GM23248 (cell line): ENCODE data around the gene MMP17. TPM values are rescaled to one million over a fixed set of nuclear protein-coding genes. Genes with fewer than 3 reads are reported as not detected.

Experiments
- DNase-seq: peaks from one replicate; pipeline ENCODE4 v3.0.0-alpha.2; 2015
- H2AFZ ChIP-seq: fragments of 200-600 bp; sonication (generic); 2 replicates; pipeline ENCODE4 v1.6.1; 2016; ENCODE audit warnings: antibody characterized with exemption
- H3F3A ChIP-seq: fragments of 200-600 bp; sonication (generic); 2 replicates; pipeline ENCODE4 v1.6.1; 2016; ENCODE audit warnings: mild to moderate bottlenecking, antibody characterized with exemption, mixed run types; ENCODE audit not compliant: insufficient read depth
- H3K27ac ChIP-seq: fragments of 200-600 bp; sonication (generic); 2 replicates; pipeline ENCODE4 v1.5.1; 2016; ENCODE audit warnings: mild to moderate bottlenecking
- H3K27me3 ChIP-seq: fragments of 200-600 bp; sonication (generic); replicated peaks from 2 replicates; pipeline ENCODE4 v1.6.1; 2016; ENCODE audit warnings: mild to moderate bottlenecking; ENCODE audit not compliant: insufficient read depth
- H3K36me3 ChIP-seq: fragments of 200-600 bp; sonication (generic); 2 replicates; pipeline ENCODE4 v1.6.1; 2016; ENCODE audit warnings: low read depth, mild to moderate bottlenecking
- H3K4me1 ChIP-seq: fragments of 200-600 bp; sonication (generic); 2 replicates; pipeline ENCODE4 v1.6.1; 2016; ENCODE audit warnings: mild to moderate bottlenecking; ENCODE audit not compliant: insufficient read depth
- H3K4me2 ChIP-seq: fragments of 200-600 bp; sonication (generic); one replicate; pipeline ENCODE4 v1.6.1; 2016; ENCODE audit warnings: mild to moderate bottlenecking; ENCODE audit not compliant: unreplicated experiment
- H3K4me3 ChIP-seq: fragments of 200-600 bp; sonication (generic); 2 replicates; pipeline ENCODE4 v1.5.1; 2016; ENCODE audit warnings: mild to moderate bottlenecking
- H3K79me2 ChIP-seq: fragments of 200-600 bp; sonication (generic); 2 replicates; pipeline ENCODE4 v1.6.1; 2016; ENCODE audit warnings: mild to moderate bottlenecking; ENCODE audit not compliant: insufficient read depth
- H3K9ac ChIP-seq: fragments of 200-600 bp; sonication (generic); 2 replicates; pipeline ENCODE4 v1.6.1; 2016; ENCODE audit warnings: mild to moderate bottlenecking
- H3K9me2 ChIP-seq: fragments of 200-600 bp; sonication (generic); 2 replicates; pipeline ENCODE4 v1.6.1; 2016; ENCODE audit warnings: mixed run types, mild to moderate bottlenecking, moderate library complexity; ENCODE audit not compliant: insufficient read depth
- H3K9me3 ChIP-seq: fragments of 200-600 bp; sonication (generic); one replicate; pipeline ENCODE4 v1.6.1; 2017; ENCODE audit warnings: low read depth
- H4K20me1 ChIP-seq: fragments of 200-600 bp; sonication (generic); 2 replicates; pipeline ENCODE4 v1.6.0; 2016; ENCODE audit not compliant: insufficient read depth
- EZH2 ChIP-seq: fragments of 200-600 bp; sonication (generic); IDR thresholded peaks from 2 replicates; pipeline ENCODE4 v1.6.1; 2018; ENCODE audit warnings: antibody characterized with exemption, mild to moderate bottlenecking; ENCODE audit not compliant: insufficient read depth, poor library complexity, severe bottlenecking
- EZH2phosphoT487 ChIP-seq: fragments of 200-600 bp; sonication (generic); IDR thresholded peaks from 2 replicates; pipeline ENCODE4 v1.6.1; 2018; ENCODE audit warnings: antibody characterized with exemption, moderate library complexity, mild to moderate bottlenecking, low read depth; ENCODE audit not compliant: insufficient read depth
- WGBS, 2 experiments: methylation state at CpG; one replicate each; pipeline ENCODE4 v1.1.6; 2015 to 2017; ENCODE audit warnings: low lambda C conversion rate in 2 of 2, low coverage in 1 of 2; ENCODE audit errors: missing lambda C conversion rate in 2 of 2; 5-methylcytosine and 5-hydroxymethylcytosine counted together
- in situ Hi-C: fragments of 300-500 bp; cut with MboI; formaldehyde crosslinking; loops from 2 replicates; pipeline ENCODE4 v1.15.0; 2020
- polyA plus RNA-seq: library from polyadenylated mRNA; unstranded; fragments of >200 nt; fragmentation: Nextera tagmentation; extraction: Ambion mirVana; gene quantifications from 2 replicates; pipeline ENCODE4 v1.2.1, GENCODE V29; 2016
- total RNA-seq: library from RNA; depleted of rRNA; stranded (reverse); fragments of >200 nt; shearing (Covaris generic); gene quantifications from 2 replicates; pipeline ENCODE4 v1.2.3, GENCODE V29; 2014

MMP17 gene
- total and polyA plus RNA-seq, 2 experiments from 2014 or later = 10.1 to 52.1 TPM

DNA sequence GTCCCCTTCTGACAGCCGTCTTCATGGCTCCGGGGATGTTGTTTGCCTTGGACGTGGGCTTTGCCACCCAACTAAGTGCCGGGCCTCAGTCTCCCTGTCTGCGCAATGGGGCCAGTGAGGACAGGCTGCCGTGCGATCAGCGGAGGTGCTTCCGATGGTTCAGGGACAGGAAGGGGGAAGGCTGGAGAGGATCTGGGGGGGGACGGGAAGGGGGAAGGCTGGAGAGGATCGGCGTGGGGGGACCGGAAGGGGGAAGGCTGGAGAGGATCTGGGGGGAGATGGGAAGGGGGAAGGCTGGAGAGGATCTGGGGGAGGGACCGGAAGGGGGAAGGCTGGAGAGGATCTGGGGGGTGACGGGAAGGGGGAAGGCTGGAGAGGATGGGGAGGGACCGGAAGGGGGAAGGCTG, 3.4 kb downstream of the MMP17 start:
- in situ Hi-C loops = no loop called here

DNA sequence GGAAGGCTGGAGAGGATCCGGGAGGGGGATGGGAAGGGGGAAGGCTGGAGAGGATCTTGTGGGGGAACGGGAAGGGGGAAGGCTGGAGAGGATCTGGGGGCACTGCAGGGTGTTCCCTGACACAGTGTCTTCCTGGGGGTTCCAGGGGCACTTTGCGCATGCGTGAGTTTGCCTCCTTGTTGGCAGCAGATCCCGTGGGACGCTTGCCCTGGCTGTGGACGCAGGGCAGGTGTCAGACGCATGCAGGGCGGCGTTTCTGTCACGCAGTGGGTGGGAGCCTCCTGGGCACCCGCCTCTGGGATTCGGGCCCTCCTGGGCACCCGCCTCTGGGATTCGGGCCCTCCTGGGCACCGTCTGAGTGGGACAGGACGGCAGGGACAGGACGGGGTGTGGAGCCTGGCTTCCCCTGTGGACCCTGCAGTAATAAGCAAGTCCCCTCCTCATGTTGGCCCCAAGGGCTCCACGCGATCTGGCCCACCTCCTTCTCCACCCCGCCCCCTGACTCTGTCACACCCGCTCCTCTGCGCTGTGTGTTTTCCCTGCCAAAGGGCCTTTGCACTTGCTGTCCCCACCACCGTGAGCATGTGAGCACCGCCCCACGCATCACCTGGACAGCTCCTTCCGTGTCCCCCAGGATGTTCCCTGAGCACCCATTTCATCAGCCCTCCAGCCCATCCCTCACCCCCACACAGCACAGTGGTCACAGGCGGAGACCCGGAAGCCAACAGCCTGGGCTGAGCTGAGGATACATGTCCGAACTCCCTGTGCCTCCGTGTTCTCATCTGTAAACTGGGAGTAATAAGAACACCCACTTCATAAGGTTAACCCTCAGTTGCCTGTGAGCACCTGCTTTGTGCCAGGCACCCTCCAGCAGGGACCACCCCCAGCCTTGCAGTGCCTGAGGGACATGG, 4.4 kb downstream of the MMP17 start:
- peak overlapping the region; percentile 61 for H3K9ac ChIP-seq
- no peaks in the 10 kb centered on the region for H3K27me3 ChIP-seq
- WGBS, 2 experiments = 8 to 11% methylated on average over 24 to 30 of the region's 31 CpGs
- peak overlapping the region; percentile 74 for H3K4me3 ChIP-seq
- DNase-seq = peak; percentile 92
- no peaks in the 10 kb centered on the region for H3K9me2 ChIP-seq
- H3K36me3 ChIP-seq = no peaks in the 10 kb centered on the region
- H4K20me1 ChIP-seq = no peaks in the 10 kb centered on the region
- no peaks in the 10 kb centered on the region for H3K4me1 ChIP-seq
- in situ Hi-C loops = no loop called here
- peak overlapping the region; percentile 83 for H3K4me2 ChIP-seq
- H3K27ac ChIP-seq = peak overlapping the region; percentile 45
- H3K9me3 ChIP-seq = no peaks in the 10 kb centered on the region
- TF ChIP-seq EZH2phosphoT487 (no peak), EZH2 (no peak)
- peaks cover 10% of the 10 kb centered on the region; the same call in 1 of the 2 replicates for H3F3A ChIP-seq
- H2AFZ ChIP-seq = no peak overlapping the region
- peaks cover 28% of the 10 kb centered on the region for H3K79me2 ChIP-seq

More for the DNA sequence above, 3.4 kb downstream of the MMP17 start:
- Histone ChIP-seq H2AFZ (peak overlapping the region; percentile 63), H4K20me1 (no peaks in the 10 kb centered on the region), H3K36me3 (no peaks in the 10 kb centered on the region), H3K4me1 (no peaks in the 10 kb centered on the region), H3K27me3 (no peaks in the 10 kb centered on the region), H3K9me2 (no peaks in the 10 kb centered on the region), H3K4me3 (peak overlapping the region; percentile 74), H3K79me2 (peaks cover 28% of the 10 kb centered on the region), H3K9me3 (no peaks in the 10 kb centered on the region), H3K27ac (peak overlapping the region; percentile 74), H3F3A (peaks cover 10% of the 10 kb centered on the region; the same call in 1 of the 2 replicates), H3K4me2 (peak overlapping the region; percentile 80), H3K9ac (peak overlapping the region; percentile 73)
- TF ChIP-seq EZH2phosphoT487 (no peak), EZH2 (no peak)
- DNase-seq = peak; percentile 85
- WGBS, 2 experiments = 2% methylated on average over 9 to 16 of the region's 16 CpGs

DNA sequence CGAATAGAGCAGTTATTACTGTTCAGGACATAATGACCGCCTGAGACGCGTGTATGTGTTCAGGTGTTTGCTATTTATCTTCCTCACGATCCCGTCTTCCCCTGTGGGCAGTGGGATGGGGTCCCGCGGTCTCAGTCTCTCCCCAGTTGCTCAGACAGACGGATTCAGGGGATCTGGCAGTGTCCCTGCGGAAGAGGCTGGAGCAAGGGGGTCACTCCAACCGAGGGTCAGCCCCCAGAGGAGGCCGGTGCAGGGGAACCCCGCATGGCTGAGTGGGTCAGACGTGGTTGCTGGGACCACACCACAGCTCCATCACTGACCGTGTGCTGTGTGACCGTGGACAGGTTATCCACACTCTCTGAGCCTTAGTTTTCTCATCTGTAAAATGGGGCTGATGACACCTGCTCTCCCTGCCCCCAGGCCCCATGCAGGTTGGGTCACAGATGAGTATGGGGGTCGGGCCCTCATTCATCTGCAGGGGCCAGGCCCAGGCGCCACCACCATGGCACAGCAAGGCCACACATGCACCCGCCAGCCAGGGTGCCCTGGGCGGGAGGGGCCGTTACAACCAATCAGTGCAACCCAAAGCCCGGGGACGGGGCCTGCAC, 5.2 kb downstream of the MMP17 start:
- Histone ChIP-seq H4K20me1 (no peaks in the 10 kb centered on the region), H2AFZ (no peak overlapping the region), H3K79me2 (peaks cover 28% of the 10 kb centered on the region), H3K9ac (no peak overlapping the region), H3F3A (peaks cover 10% of the 10 kb centered on the region; the same call in 1 of the 2 replicates), H3K4me3 (no peak overlapping the region), H3K36me3 (no peaks in the 10 kb centered on the region), H3K27me3 (no peaks in the 10 kb centered on the region), H3K4me2 (no peak overlapping the region), H3K9me3 (no peaks in the 10 kb centered on the region), H3K9me2 (no peaks in the 10 kb centered on the region), H3K4me1 (no peaks in the 10 kb centered on the region), H3K27ac (no peak overlapping the region)
- WGBS, 2 experiments = 79 to 81% methylated on average over 22 to 23 of the region's 23 CpGs
- DNase-seq = no peak
- in situ Hi-C loops = no loop called here
- no peak for TF ChIP-seq EZH2
- no peak for TF ChIP-seq EZH2phosphoT487

DNA sequence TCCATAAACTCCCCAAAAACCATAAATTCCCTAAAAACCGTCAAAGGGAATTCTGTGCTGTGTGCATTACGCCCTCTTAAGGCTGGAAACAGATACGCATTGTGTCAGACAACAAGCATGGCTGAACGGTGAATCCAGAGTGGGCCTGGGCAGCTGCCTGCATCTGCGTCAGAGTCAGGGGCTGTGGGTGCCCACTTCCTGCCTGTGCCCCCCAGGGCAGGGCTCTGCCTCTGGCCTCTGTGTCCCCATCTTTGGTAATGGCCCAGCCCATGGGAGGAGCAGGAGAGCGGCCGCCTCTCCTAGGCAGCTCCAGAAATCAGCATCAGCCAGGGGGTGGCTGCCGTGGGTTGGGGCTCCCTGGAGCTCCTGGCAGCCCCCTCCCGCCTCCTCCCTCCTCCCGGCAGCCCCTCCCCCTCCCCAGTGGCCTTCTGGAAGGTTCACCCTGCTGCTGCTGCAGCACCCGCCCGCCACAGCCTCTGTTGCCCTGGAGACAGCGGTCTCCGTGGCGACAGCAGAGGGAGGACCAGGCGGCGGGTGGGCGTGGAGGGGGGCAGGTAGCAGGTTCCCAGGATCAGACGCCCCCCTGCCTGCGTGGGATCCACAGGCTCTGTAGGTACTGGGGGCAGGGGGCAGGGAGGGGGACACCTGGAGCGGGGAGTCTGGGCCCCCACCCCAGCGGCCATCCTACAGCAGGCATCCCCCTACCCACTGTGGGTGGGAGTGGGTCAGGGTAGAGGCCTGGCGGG, 5.9 kb downstream of the MMP17 start:
- Histone ChIP-seq H3K79me2 (peaks cover 25% of the 10 kb centered on the region), H3K9me3 (no peaks in the 10 kb centered on the region), H4K20me1 (no peaks in the 10 kb centered on the region), H3K27ac (no peak overlapping the region), H3K9me2 (no peaks in the 10 kb centered on the region), H3K4me3 (no peak overlapping the region), H3K27me3 (no peaks in the 10 kb centered on the region), H3F3A (peaks cover 10% of the 10 kb centered on the region; the same call in 1 of the 2 replicates), H3K9ac (no peak overlapping the region), H3K4me2 (no peak overlapping the region), H3K4me1 (no peaks in the 10 kb centered on the region), H3K36me3 (no peaks in the 10 kb centered on the region), H2AFZ (no peak overlapping the region)
- in situ Hi-C loops = no loop called here
- 72 to 74% methylated on average over 12 to 22 of the region's 23 CpGs for WGBS, 2 experiments
- TF ChIP-seq EZH2phosphoT487 = no peak
- no peak for TF ChIP-seq EZH2
- peak; percentile 60 for DNase-seq
